SH-SY5Y (cell line): Measurements from ENCODE around the gene ZNF277.

ENCODE experiments used
- GATA2 ChIP-seq: IDR thresholded peaks from 2 replicates; pipeline ENCODE4 v1.6.1; 2011; ENCODE audit warnings: mild to moderate bottlenecking, low read depth, low read length
- GATA3 ChIP-seq: IDR thresholded peaks from 2 replicates; pipeline ENCODE4 v1.6.1; 2011; ENCODE audit warnings: low read depth, mild to moderate bottlenecking, low read length, moderate library complexity

GRCh38 chr7:112215787-112216186, 9.3 kb downstream of the ZNF277 start:
- TF ChIP-seq GATA2 (no peak), GATA3 (no peak)
